GM12873 (cell line): ENCODE data around the gene RTN4IP1.

ENCODE experiments used
- CTCF ChIP-seq: IDR thresholded peaks from 2 replicates; pipeline ENCODE4 v1.5.1; 2012; ENCODE audit warnings: low read depth, mild to moderate bottlenecking, moderate library complexity, low read length, control low read depth; ENCODE audit not compliant: insufficient read depth; ENCODE audit errors: missing control alignments

RTN4IP1 gene

GRCh38 chr6:106572875-106573585 lies 56.3 kb downstream of the RTN4IP1 start:
- no peak for TF ChIP-seq CTCF

GRCh38 chr6:106572436-106572835 lies 56.9 kb downstream of the RTN4IP1 start:
- no peak for TF ChIP-seq CTCF

- no peak for TF ChIP-seq CTCF
Measured at GRCh38 chr6:106569428-106569827, 59.9 kb downstream of the RTN4IP1 start.

- TF ChIP-seq CTCF = no peak
Measured at GRCh38 chr6:106568530-106568929, 60.8 kb downstream of the RTN4IP1 start.

GRCh38 chr6:106564476-106564875 lies 64.8 kb downstream of the RTN4IP1 start:
- no peak for TF ChIP-seq CTCF

GRCh38 chr6:106563614-106564013 lies 65.7 kb downstream of the RTN4IP1 start:
- no peak for TF ChIP-seq CTCF

- TF ChIP-seq CTCF = no peak
Measured at GRCh38 chr6:106561686-106562405, 67.5 kb downstream of the RTN4IP1 start.
